Neural crest cell (in vitro differentiated cells): ENCODE measurements around the gene ANKRD55. TPM values are rescaled to one million over a fixed set of nuclear protein-coding genes. Genes with fewer than 3 reads are reported as not detected.

ENCODE experiments used
- DNase-seq: peaks from one replicate; pipeline ENCODE4 v3.0.0; 2021; ENCODE audit warnings: low read depth, mixed read lengths, low spot score
- H3K27ac Mint-ChIP-seq: one replicate; pipeline ENCODE4 v1.8.0; 2021; ENCODE audit warnings: mild to moderate bottlenecking, mixed read lengths; ENCODE audit not compliant: unreplicated experiment
- H3K27me3 Mint-ChIP-seq: 2 replicates; pipeline ENCODE4 v1.8.0; 2021; ENCODE audit warnings: low read depth, mild to moderate bottlenecking, mixed read lengths
- H3K36me3 Mint-ChIP-seq: 2 replicates; pipeline ENCODE4 v1.8.0; 2021; ENCODE audit warnings: low read depth, mild to moderate bottlenecking, mixed read lengths
- H3K4me1 Mint-ChIP-seq: 2 replicates; pipeline ENCODE4 v1.8.0; 2021; ENCODE audit warnings: mixed read lengths
- H3K4me3 Mint-ChIP-seq: one replicate; pipeline ENCODE4 v1.8.0; 2021; ENCODE audit warnings: mild to moderate bottlenecking, mixed read lengths
- H3K9me3 Mint-ChIP-seq: 2 replicates; pipeline ENCODE4 v1.8.0; 2021; ENCODE audit warnings: mixed read lengths
- total RNA-seq: library from RNA; stranded (reverse); gene quantifications from 2 replicates; pipeline ENCODE4 v1.2.1, GENCODE V29; 2021
- TF ChIP-seq, protein P1 (sequence below): fragments of 200-600 bp; sonication (generic); conservative IDR thresholded peaks from 2 replicates; pipeline ENCODE4 v1.5.0; 2021; ENCODE audit warnings: antibody characterized with exemption, mild to moderate bottlenecking

The ANKRD55 gene
- total RNA-seq, 1 donor from 2014 or later, result 0.16 TPM

DNA sequence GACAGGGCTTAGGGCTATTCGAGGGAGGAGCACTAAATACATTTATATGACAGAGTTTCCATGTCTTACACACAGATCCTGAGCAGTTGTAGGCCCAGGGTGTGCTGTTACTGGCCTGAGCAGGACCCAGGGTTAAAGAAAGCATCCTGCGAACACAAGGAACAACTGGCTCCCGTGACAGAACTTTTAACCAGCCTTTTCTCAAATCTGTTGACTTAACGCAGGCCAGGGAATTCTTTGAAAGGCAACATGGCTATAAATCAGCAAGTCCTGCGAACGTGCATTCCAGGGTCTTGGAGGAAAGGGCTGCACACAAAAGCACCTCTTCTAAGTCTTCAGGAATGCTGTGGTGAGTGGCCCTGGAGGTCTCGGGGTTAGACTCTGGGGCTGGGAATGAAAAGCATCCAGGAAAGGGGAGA is 45.2 kb upstream of the ANKRD55 start:
- Mint-ChIP-seq H3K4me1 (peaks cover 27% of the 10 kb centered on the region), H3K27ac (peak overlapping the region; percentile 83), H3K4me3 (no peak overlapping the region), H3K9me3 (peaks cover 10% of the 10 kb centered on the region), H3K27me3 (no peaks in the 10 kb centered on the region), H3K36me3 (no peaks in the 10 kb centered on the region)
- TF ChIP-seq, protein P1, sequence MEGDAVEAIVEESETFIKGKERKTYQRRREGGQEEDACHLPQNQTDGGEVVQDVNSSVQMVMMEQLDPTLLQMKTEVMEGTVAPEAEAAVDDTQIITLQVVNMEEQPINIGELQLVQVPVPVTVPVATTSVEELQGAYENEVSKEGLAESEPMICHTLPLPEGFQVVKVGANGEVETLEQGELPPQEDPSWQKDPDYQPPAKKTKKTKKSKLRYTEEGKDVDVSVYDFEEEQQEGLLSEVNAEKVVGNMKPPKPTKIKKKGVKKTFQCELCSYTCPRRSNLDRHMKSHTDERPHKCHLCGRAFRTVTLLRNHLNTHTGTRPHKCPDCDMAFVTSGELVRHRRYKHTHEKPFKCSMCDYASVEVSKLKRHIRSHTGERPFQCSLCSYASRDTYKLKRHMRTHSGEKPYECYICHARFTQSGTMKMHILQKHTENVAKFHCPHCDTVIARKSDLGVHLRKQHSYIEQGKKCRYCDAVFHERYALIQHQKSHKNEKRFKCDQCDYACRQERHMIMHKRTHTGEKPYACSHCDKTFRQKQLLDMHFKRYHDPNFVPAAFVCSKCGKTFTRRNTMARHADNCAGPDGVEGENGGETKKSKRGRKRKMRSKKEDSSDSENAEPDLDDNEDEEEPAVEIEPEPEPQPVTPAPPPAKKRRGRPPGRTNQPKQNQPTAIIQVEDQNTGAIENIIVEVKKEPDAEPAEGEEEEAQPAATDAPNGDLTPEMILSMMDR, result no peak
- DNase-seq, result no peak

DNA sequence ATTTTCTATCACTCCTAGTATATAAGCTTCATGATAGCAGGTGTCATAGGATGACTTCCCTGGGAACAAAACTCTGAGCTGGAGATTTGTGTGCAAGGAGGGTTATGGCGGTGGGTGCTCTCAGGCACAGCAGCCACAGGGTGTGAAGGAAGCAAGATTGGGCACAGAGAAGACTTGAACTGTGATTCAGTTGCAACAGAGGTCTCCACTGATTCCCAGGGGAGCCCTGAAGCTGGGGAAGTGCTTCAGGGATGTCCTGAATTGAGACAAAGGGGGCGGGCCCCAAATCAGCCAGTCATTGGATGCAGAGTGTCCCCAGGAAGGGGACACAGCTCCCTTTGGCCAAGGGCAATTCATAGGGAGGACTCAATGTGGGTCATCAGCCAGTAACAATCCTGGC is 44.4 kb upstream of the ANKRD55 start:
- peaks cover 27% of the 10 kb centered on the region for H3K4me1 Mint-ChIP-seq

DNA sequence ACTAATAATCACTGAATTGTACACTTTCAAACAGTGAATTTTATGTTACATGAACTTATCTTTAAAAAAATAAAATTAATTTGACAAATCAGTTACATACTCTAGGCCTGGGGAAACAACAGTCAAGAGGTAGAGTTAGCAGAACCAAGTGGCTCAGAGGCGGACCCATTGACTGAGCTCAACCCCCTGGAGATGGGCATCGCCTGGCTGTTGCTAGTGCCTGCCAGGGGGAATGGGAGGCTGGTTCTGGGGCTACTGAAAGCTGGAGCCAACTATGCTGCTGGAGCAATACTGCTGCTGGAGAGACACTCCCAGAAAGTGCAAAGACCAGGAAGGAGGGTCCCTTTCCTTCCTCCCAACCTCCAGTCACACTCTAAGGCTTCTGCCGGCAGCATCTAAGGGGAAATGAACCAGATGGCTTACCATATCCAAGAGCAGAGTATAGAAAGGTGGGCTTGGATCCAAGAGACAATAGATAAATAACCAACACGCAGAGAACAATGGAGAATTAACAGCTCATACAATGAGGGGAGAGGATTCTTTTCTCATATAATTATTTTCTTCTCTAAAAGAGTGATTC is 40.3 kb upstream of the ANKRD55 start:
- no peak overlapping the region for H3K4me3 Mint-ChIP-seq
- H3K27me3 Mint-ChIP-seq, result no peaks in the 10 kb centered on the region
- no peak for DNase-seq
- TF ChIP-seq, protein P1, result no peak
- no peak overlapping the region for H3K27ac Mint-ChIP-seq
- H3K9me3 Mint-ChIP-seq, result peaks cover 10% of the 10 kb centered on the region
- H3K36me3 Mint-ChIP-seq, result no peaks in the 10 kb centered on the region
- H3K4me1 Mint-ChIP-seq, result peaks cover 35% of the 10 kb centered on the region

More for the DNA sequence above, 44.4 kb upstream of the ANKRD55 start:
- Mint-ChIP-seq H3K27me3 (no peaks in the 10 kb centered on the region), H3K36me3 (no peaks in the 10 kb centered on the region), H3K9me3 (peaks cover 10% of the 10 kb centered on the region), H3K4me3 (no peak overlapping the region), H3K27ac (no peak overlapping the region)
- TF ChIP-seq, protein P1, result no peak
- no peak for DNase-seq

DNA sequence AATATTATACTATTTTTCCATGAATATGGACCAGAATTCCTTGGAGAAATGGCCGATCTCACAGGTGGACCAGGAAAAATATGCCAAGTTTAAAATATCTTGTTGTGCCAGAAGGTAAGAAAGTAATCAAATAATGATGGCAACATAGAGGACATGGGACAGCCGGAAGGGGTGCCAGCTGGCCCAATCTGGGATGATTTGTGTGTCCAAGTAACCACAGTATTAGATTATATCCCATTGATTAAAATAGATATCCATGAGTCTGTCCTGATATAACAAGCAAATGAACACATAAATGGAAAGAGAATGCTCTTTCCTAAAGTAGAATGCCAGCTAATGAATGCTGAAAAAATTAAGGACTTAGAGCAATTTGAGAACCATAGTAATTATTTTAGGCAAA is 39.6 kb upstream of the ANKRD55 start:
- Mint-ChIP-seq H3K27ac (no peak overlapping the region), H3K27me3 (no peaks in the 10 kb centered on the region), H3K4me1 (peaks cover 28% of the 10 kb centered on the region), H3K9me3 (peaks cover 10% of the 10 kb centered on the region), H3K4me3 (no peak overlapping the region), H3K36me3 (no peaks in the 10 kb centered on the region)
- no peak for DNase-seq
- TF ChIP-seq, protein P1, result no peak

DNA sequence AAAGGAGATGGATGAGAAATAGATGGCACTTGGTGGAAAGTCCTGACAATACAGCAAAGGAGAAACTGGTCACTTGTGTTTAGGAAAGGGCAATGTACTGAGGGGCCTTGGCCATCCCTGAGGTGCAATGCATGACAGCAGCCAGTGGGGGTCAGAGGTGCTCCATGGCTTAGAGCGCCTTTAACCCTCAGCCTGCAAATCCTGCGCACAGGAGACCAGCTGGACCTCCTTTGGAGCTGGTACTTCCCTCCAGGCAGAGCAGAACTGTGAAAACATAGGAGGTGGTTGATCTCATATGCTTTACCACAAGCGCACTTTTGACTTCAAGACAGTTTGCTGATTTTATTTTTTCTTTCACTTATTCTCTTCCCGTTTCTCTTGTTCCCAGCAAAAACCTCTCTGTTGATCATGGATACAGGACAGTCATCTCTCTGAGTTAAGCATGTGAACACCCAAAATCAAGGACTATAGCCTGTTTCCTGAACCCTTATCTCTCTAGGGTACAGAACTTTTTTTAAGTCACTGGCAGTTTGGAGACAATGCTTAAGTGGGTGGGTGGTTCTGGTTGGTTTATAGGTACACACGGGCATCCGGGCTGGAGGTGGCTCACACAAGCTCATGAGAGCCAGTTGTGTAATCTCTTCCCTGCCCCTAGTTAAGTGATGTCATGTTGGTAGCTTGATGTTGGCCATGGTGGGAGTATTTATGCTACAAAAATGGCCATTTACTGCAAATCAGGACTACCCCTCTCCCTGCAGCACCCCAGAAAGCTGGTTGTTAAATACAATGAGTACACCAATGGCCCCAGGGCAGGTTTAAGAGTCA is 37.6 kb upstream of the ANKRD55 start:
- Mint-ChIP-seq H3K36me3 (no peaks in the 10 kb centered on the region), H3K4me1 (peaks cover 16% of the 10 kb centered on the region), H3K27me3 (no peaks in the 10 kb centered on the region), H3K4me3 (no peak overlapping the region), H3K27ac (no peak overlapping the region), H3K9me3 (peaks cover 4% of the 10 kb centered on the region)
- DNase-seq, result peak; percentile 80
- TF ChIP-seq, protein P1, result peak; percentile 97
